K562 (cell line): ENCODE measurements around the gene TAS1R3. TPM values are rescaled to one million over a fixed set of nuclear protein-coding genes. Genes with fewer than 3 reads are reported as not detected.

Source experiments
- CBFA2T3 ChIP-seq: fragments of 450-650 bp; IDR thresholded peaks from 2 replicates; pipeline ENCODE4 v1.6.1; 2017
- E2F4 ChIP-seq: sonication (generic); formaldehyde crosslinking; IDR thresholded peaks from 2 replicates; pipeline ENCODE4 v1.8.0; 2022; ENCODE audit warnings: mild to moderate bottlenecking, low read depth, missing genetic modification reagents
- ELK1 ChIP-seq: sonication (generic); formaldehyde crosslinking; IDR thresholded peaks from 2 replicates; pipeline ENCODE4 v1.8.1; 2022; ENCODE audit warnings: missing genetic modification reagents
- FOXP4 ChIP-seq: sonication (generic); formaldehyde crosslinking; IDR thresholded peaks from 2 replicates; pipeline ENCODE4 v1.8.0; 2022; ENCODE audit warnings: mild to moderate bottlenecking, missing genetic modification reagents, borderline replicate concordance
- IRF9 ChIP-seq: fragments of 450-650 bp; IDR thresholded peaks from 2 replicates; pipeline ENCODE4 v1.6.1; 2016; ENCODE audit warnings: missing biosample characterization, missing genetic modification characterization
- JUN ChIP-seq, 2 experiments: sonication (generic) in 1 of 2; formaldehyde crosslinking in 1 of 2; IDR thresholded peaks; 2 replicates each; pipeline versions ENCODE4 v1.6.1 to v1.8.0; 2012 to 2022; ENCODE audit warnings: borderline replicate concordance in 2 of 2, mild to moderate bottlenecking in 2 of 2, improper control_type of control experiment in 1 of 2, low read depth in 1 of 2, low read length in 1 of 2, missing genetic modification reagents in 1 of 2
- MNT ChIP-seq, 2 experiments: fragments of 450-650 bp; conservative IDR thresholded peaks; 2 replicates each; pipeline ENCODE4 v1.6.1; 2017; ENCODE audit warnings: mild to moderate bottlenecking in 2 of 2, moderate library complexity in 2 of 2
- MTA2 ChIP-seq: fragments of 450-650 bp; IDR thresholded peaks from 2 replicates; pipeline ENCODE4 v1.6.1; 2016; ENCODE audit warnings: low read depth
- MYBL2 ChIP-seq, 2 experiments: fragments of 450-650 bp in 1 of 2; sonication (generic) in 1 of 2; formaldehyde crosslinking in 1 of 2; IDR thresholded peaks; 2 replicates each; pipeline versions ENCODE4 v1.6.1 to v1.8.1; 2017 to 2022; ENCODE audit warnings: borderline replicate concordance in 1 of 2, inconsistent platforms in 1 of 2, low read depth in 1 of 2, mild to moderate bottlenecking in 1 of 2, missing genetic modification reagents in 1 of 2, moderate library complexity in 1 of 2
- PCBP1 ChIP-seq: fragments of 200-400 bp; formaldehyde crosslinking; IDR thresholded peaks from 2 replicates; pipeline ENCODE4 v1.6.1; 2018; ENCODE audit warnings: mild to moderate bottlenecking, low read depth, low read length; ENCODE audit not compliant: poor library complexity, severe bottlenecking
- PTBP1 ChIP-seq: fragments of 200-400 bp; formaldehyde crosslinking; IDR thresholded peaks from 2 replicates; pipeline ENCODE4 v1.6.1; 2017; ENCODE audit warnings: low read depth, low read length
- RBM39 ChIP-seq: fragments of 200-400 bp; formaldehyde crosslinking; optimal IDR thresholded peaks from 2 replicates; pipeline ENCODE3; 2018; ENCODE audit warnings: low read depth, low read length
- TARDBP ChIP-seq: fragments of 450-650 bp; IDR thresholded peaks from 2 replicates; pipeline ENCODE4 v1.6.1; 2016
- ZNF282 ChIP-seq: sonication (generic); formaldehyde crosslinking; IDR thresholded peaks from 2 replicates; pipeline ENCODE4 v1.8.1; 2023; ENCODE audit warnings: missing genetic modification reagents
- ZNF584 ChIP-seq: fragments of 200-800 bp; sonication (Bioruptor generic); IDR thresholded peaks from 2 replicates; pipeline ENCODE4 v1.6.1; 2016; ENCODE audit warnings: low read depth, mild to moderate bottlenecking, missing genetic modification characterization, missing compliant biosample characterization
- ZNF785 ChIP-seq: fragments of 250-450 bp; sonication (Bioruptor Pico); IDR thresholded peaks from 2 replicates; pipeline ENCODE4 v1.4.0; 2020; ENCODE audit warnings: mild to moderate bottlenecking
- ZNF830 ChIP-seq: fragments of 250-450 bp; sonication (Bioruptor Pico); IDR thresholded peaks from 2 replicates; pipeline ENCODE4 v1.5.0; 2021; ENCODE audit warnings: mild to moderate bottlenecking
- polyA plus RNA-seq, 8 experiments: library from polyadenylated mRNA; depleted of rRNA in 4 of 8; stranded (reverse) in 5 of 8; unstranded in 3 of 8; fragments of >200 nt; fragmentation: Nextera tagmentation in 2 of 8; fragmentation: Illumina TruSeq in 1 of 8; extraction: Ambion mirVana in 2 of 8; extraction: Trizol in 1 of 8; gene quantifications; 2 replicates each; pipeline versions ENCODE4 v1.2.1 to v1.2.3, GENCODE V29; 2011 to 2014; ENCODE audit warnings: inconsistent platforms in 1 of 8, missing spikeins in 1 of 8
- total RNA-seq, 7 experiments: library from RNA; depleted of rRNA in 6 of 7; stranded (reverse); fragments of >200 nt in 6 of 7; fragmentation: Illumina TruSeq in 2 of 7; extraction: Trizol in 2 of 7; gene quantifications; 2 replicates each; pipeline versions ENCODE4 v1.2.1 to v1.2.3, GENCODE V29; 2011 to 2021; ENCODE audit warnings: low replicate concordance in 1 of 7
- TF ChIP-seq, protein P1 (sequence below): fragments of 450-650 bp; formaldehyde crosslinking; IDR thresholded peaks from 2 replicates; pipeline ENCODE4 v1.4.0; 2020; ENCODE audit warnings: mild to moderate bottlenecking
- TF ChIP-seq, protein P2 (sequence below): sonication (generic); formaldehyde crosslinking; IDR thresholded peaks from 2 replicates; pipeline ENCODE4 v1.8.0; 2022; ENCODE audit warnings: mild to moderate bottlenecking, missing genetic modification reagents

TAS1R3 gene
- total and polyA plus RNA-seq, 9 of the 15 experiments (the other 6 are each of a cell fraction or from before 2014, with no cell fraction given) = 0.07 to 0.13 TPM; not detected in 7

DNA sequence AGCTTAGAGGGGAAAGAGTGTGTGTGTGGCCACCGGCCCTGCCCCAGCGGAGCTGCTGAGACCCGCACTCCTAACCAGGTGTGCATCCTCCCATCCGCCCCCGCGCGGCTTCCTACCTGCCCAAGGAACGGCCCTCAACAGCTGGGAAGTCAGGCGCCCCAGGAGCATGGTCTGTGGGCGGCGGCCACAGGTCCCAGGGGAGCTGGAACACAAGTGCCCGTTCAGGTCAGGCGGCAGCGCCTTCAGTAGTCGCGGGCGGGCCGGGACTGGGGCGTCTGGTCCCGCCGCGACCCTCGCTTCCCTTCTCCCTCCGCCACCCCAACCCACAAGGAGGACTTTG is 43.5 kb downstream of the TAS1R3 start (continued):
- TF ChIP-seq ZNF584 (CRISPR knock-in tag) (no peak), ZNF830 (no peak), ELK1 (no peak), ZNF785 (no peak), TARDBP (no peak), JUN (IDR thresholded peaks at IDR 0.05; ENCODE audit: borderline replicate concordance, low read depth, low read length) (no peak), JUN (CRISPR knock-in tag; IDR thresholded peaks at IDR 0.05; ENCODE audit: borderline replicate concordance) (no peak), PTBP1 (no peak), MNT (conservative IDR thresholded peaks at IDR 0.05) (no peak), IRF9 (tag) (no peak), RBM39 (no peak), FOXP4 (CRISPR knock-in tag) (no peak), MYBL2 (IDR thresholded peaks at IDR 0.05; ENCODE audit: low read depth) (no peak), MYBL2 (CRISPR knock-in tag; IDR thresholded peaks at IDR 0.05; ENCODE audit: borderline replicate concordance) (no peak), PCBP1 (peak; percentile 10), MTA2 (no peak), ZNF282 (CRISPR knock-in tag) (peak; percentile 8; the same call in 1 of the 2 replicates), CBFA2T3 (no peak), E2F4 (CRISPR knock-in tag) (0 out of 2 replicates have a peak, but pooled peaks have one; percentile 15)
- TF ChIP-seq, protein P1, sequence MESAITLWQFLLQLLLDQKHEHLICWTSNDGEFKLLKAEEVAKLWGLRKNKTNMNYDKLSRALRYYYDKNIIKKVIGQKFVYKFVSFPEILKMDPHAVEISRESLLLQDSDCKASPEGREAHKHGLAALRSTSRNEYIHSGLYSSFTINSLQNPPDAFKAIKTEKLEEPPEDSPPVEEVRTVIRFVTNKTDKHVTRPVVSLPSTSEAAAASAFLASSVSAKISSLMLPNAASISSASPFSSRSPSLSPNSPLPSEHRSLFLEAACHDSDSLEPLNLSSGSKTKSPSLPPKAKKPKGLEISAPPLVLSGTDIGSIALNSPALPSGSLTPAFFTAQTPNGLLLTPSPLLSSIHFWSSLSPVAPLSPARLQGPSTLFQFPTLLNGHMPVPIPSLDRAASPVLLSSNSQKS (CRISPR knock-in tag) = no peak
- TF ChIP-seq, protein P2, sequence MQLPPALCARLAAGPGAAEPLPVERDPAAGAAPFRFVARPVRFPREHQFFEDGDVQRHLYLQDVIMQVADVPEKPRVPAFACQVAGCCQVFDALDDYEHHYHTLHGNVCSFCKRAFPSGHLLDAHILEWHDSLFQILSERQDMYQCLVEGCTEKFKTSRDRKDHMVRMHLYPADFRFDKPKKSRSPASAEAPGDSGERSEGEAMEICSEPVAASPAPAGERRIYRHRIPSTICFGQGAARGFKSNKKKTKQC (CRISPR knock-in tag) = 0 out of 2 replicates have a peak, but pooled peaks have one; percentile 35
